Adrenal gland (tissue), 5 donors: ENCODE data around the gene AGPAT2.
A peak's percentile ranks its signal among the peaks of the same experiment; 100 is the strongest.

Source experiments
- CTCF ChIP-seq, 6 experiments: fragments of 450-650 bp in 4 of 6; fragments of 200-600 bp in 2 of 6; sonication (generic) in 1 of 6; IDR thresholded peaks; 1 replicate in 5 of 6; 2 replicates in 1 of 6; pipeline versions ENCODE4 v1.5.1 to v1.8.0; 2016 to 2021; ENCODE audit warnings: antibody characterized with exemption in 6 of 6, mild to moderate bottlenecking in 2 of 6, moderate library complexity in 1 of 6
- POLR2A ChIP-seq, 2 donors: fragments of 450-650 bp; IDR thresholded peaks; one replicate each; pipeline ENCODE4 v1.6.1; 2017; ENCODE audit warnings: antibody characterized with exemption in 2 of 2, mild to moderate bottlenecking in 2 of 2, moderate library complexity in 1 of 2
- donor health status: DM: no; HTN: no; CAD: no.

GRCh38 chr9:136671646-136672430 is 15.4 kb downstream of the AGPAT2 start:
- TF ChIP-seq CTCF (IDR thresholded peaks at IDR 0.05) (peak; percentile 61 to 70 (median 64)), POLR2A (IDR thresholded peaks at IDR 0.05) (no peak)
